Spleen (tissue), 7 donors: ENCODE results near the gene ELP1.

Experiments used
- POLR2A ChIP-seq, 3 donors: fragments of 450-650 bp; IDR thresholded peaks; one replicate each; pipeline ENCODE4 v1.5.1; 2017; ENCODE audit warnings: antibody characterized with exemption in 3 of 3, mild to moderate bottlenecking in 1 of 3
- POLR2AphosphoS5 ChIP-seq, 3 donors: sonication (generic); formaldehyde crosslinking; IDR thresholded peaks; one replicate each; pipeline ENCODE4 v1.5.1; 2017; ENCODE audit warnings: antibody characterized with exemption in 3 of 3
- TF ChIP-seq, protein P1 (sequence below), 11 experiments: fragments of 200-600 bp in 7 of 11; fragments of 450-650 bp in 4 of 11; sonication (generic) in 4 of 11; IDR thresholded peaks in 8 of 11; conservative IDR thresholded peaks in 3 of 11; 1 replicate in 7 of 11; 2 replicates in 4 of 11; pipeline versions ENCODE4 v1.4.0 to v1.8.0; 2016 to 2021; ENCODE audit warnings: antibody characterized with exemption in 11 of 11, inconsistent platforms in 4 of 11, mild to moderate bottlenecking in 1 of 11
- donor health status: DM: no; HTN: no; CAD: no; lungs with moderate emphysema.
- donor health status: DM: no; HTN: no; CAD: no.
- donor health status: DM: no; HTN: no; CAD: no.

DNA sequence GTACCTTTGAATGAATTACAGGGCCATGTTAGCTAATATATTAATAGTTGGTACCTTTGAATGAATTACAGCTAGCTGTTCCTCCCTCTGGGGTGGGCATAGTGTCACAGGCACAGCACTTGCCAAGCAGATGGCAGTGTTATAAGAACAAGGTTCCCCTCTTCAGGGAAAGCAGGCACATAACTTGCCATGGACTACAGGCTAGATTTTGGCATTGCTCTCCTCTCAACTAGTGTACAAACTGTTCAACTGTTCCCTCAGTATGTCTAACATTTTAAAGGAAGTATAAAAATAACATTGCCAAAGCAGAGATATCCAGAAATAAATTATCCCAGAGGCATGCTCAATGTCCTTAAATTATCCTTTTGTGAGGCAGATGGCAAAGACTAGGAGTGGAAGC is 34.0 kb upstream of the ELP1 start:
- TF ChIP-seq, protein P1, sequence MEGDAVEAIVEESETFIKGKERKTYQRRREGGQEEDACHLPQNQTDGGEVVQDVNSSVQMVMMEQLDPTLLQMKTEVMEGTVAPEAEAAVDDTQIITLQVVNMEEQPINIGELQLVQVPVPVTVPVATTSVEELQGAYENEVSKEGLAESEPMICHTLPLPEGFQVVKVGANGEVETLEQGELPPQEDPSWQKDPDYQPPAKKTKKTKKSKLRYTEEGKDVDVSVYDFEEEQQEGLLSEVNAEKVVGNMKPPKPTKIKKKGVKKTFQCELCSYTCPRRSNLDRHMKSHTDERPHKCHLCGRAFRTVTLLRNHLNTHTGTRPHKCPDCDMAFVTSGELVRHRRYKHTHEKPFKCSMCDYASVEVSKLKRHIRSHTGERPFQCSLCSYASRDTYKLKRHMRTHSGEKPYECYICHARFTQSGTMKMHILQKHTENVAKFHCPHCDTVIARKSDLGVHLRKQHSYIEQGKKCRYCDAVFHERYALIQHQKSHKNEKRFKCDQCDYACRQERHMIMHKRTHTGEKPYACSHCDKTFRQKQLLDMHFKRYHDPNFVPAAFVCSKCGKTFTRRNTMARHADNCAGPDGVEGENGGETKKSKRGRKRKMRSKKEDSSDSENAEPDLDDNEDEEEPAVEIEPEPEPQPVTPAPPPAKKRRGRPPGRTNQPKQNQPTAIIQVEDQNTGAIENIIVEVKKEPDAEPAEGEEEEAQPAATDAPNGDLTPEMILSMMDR (IDR thresholded peaks at IDR 0.05 in 8 of 11, conservative IDR thresholded peaks at IDR 0.05 in 3 of 11), result no peak
- TF ChIP-seq POLR2A (IDR thresholded peaks at IDR 0.05) (no peak), POLR2AphosphoS5 (IDR thresholded peaks at IDR 0.05) (no peak)
